Loucy (cell line): ENCODE results near the gene ALDH1L1.

Experiments
- CTCF ChIP-seq: fragments of 200-600 bp; sonication (generic); conservative IDR thresholded peaks from 2 replicates; pipeline ENCODE4 v1.5.1; 2014; ENCODE audit warnings: mild to moderate bottlenecking, antibody characterized with exemption, low read length
- EZH2phosphoT487 ChIP-seq: fragments of 200-600 bp; IDR thresholded peaks from 2 replicates; pipeline ENCODE4 v1.6.1; 2018; ENCODE audit warnings: antibody characterized with exemption, mild to moderate bottlenecking, moderate library complexity, borderline replicate concordance

GRCh38 chr3:126152458-126152857 lies 27.9 kb downstream of the ALDH1L1 start:
- TF ChIP-seq CTCF (no peak), EZH2phosphoT487 (no peak)
